GM23338 (cell line): ENCODE data around the gene MAPK1. TPM values are rescaled to one million over a fixed set of nuclear protein-coding genes. Genes with fewer than 3 reads are reported as not detected.

Source experiments
- ATAC-seq: fragments of 200-7000 bp; cut with Tn5 transposase; 3 replicates; pipeline ENCODE4 v1.9.1; 2020
- DNase-seq: peaks from one replicate; pipeline ENCODE4 v3.0.0-alpha.2; 2015; ENCODE audit warnings: low spot score
- H2AFZ ChIP-seq: fragments of 200-600 bp; sonication (generic); 2 replicates; pipeline ENCODE4 v1.8.0; 2016; ENCODE audit warnings: antibody characterized with exemption, mild to moderate bottlenecking, moderate library complexity
- H3F3A ChIP-seq: fragments of 200-600 bp; sonication (generic); replicated peaks from 2 replicates; pipeline ENCODE4 v1.8.0; 2017; ENCODE audit warnings: antibody characterized with exemption, mixed run types, low read depth
- H3K27ac ChIP-seq: fragments of 200-600 bp; sonication (generic); 2 replicates; pipeline ENCODE4 v1.6.1; 2016; ENCODE audit warnings: low read depth
- H3K27me3 ChIP-seq: fragments of 200-600 bp; sonication (generic); 2 replicates; pipeline ENCODE4 v1.8.0; 2016; ENCODE audit warnings: mild to moderate bottlenecking, mixed run types, moderate library complexity; ENCODE audit not compliant: insufficient read depth
- H3K36me3 ChIP-seq: fragments of 200-600 bp; sonication (generic); 2 replicates; pipeline ENCODE4 v1.8.0; 2016; ENCODE audit warnings: mild to moderate bottlenecking; ENCODE audit not compliant: insufficient read depth
- H3K4me1 ChIP-seq: fragments of 200-600 bp; sonication (generic); 2 replicates; pipeline ENCODE4 v1.8.0; 2016; ENCODE audit warnings: mild to moderate bottlenecking, moderate library complexity; ENCODE audit not compliant: insufficient read depth
- H3K4me2 ChIP-seq: fragments of 200-600 bp; sonication (generic); 2 replicates; pipeline ENCODE4 v1.7.1; 2017; ENCODE audit warnings: mixed run types
- H3K4me3 ChIP-seq: fragments of 200-600 bp; sonication (generic); 2 replicates; pipeline ENCODE4 v1.6.1; 2016; ENCODE audit warnings: mixed run types
- H3K79me2 ChIP-seq: fragments of 200-600 bp; sonication (generic); replicated peaks from 2 replicates; pipeline ENCODE4 v1.8.0; 2017; ENCODE audit warnings: mild to moderate bottlenecking; ENCODE audit not compliant: insufficient read depth
- H3K9me2 ChIP-seq: fragments of 200-600 bp; sonication (generic); 2 replicates; pipeline ENCODE4 v1.8.0; 2017; ENCODE audit not compliant: insufficient read depth
- H4K20me1 ChIP-seq: fragments of 200-600 bp; sonication (generic); replicated peaks from 2 replicates; pipeline ENCODE4 v1.8.0; 2017; ENCODE audit warnings: mild to moderate bottlenecking; ENCODE audit not compliant: insufficient read depth
- H3K27ac Mint-ChIP-seq: 2 replicates; pipeline ENCODE4 v1.8.0; 2020; ENCODE audit warnings: inconsistent platforms, mild to moderate bottlenecking, moderate library complexity, mixed read lengths
- H3K27me3 Mint-ChIP-seq: 3 replicates; pipeline ENCODE4 v1.8.0; 2022; ENCODE audit warnings: low read depth, mild to moderate bottlenecking, moderate library complexity, mixed read lengths, inconsistent platforms; ENCODE audit not compliant: insufficient read depth, poor library complexity
- H3K36me3 Mint-ChIP-seq: 3 replicates; pipeline ENCODE4 v1.8.0; 2021; ENCODE audit warnings: low read depth, mild to moderate bottlenecking, inconsistent platforms, moderate library complexity, mixed read lengths
- H3K4me1 Mint-ChIP-seq: 3 replicates; pipeline ENCODE4 v1.8.0; 2020; ENCODE audit warnings: mild to moderate bottlenecking, inconsistent platforms, mixed read lengths
- H3K4me3 Mint-ChIP-seq: 3 replicates; pipeline ENCODE4 v1.8.0; 2021; ENCODE audit warnings: moderate library complexity, mild to moderate bottlenecking, inconsistent platforms, mixed read lengths
- H3K9me3 Mint-ChIP-seq: 3 replicates; pipeline ENCODE4 v1.8.0; 2020; ENCODE audit warnings: moderate library complexity, mild to moderate bottlenecking, inconsistent platforms, mixed read lengths
- CREB1 ChIP-seq: fragments of 250-450 bp; sonication (Bioruptor Pico); IDR thresholded peaks from 2 replicates; pipeline ENCODE4 v1.5.0; 2020; ENCODE audit warnings: low read depth, mild to moderate bottlenecking, moderate library complexity
- CTCF ChIP-seq, 2 experiments: fragments of 200-600 bp in 1 of 2; sonication (generic) in 1 of 2; conservative IDR thresholded peaks; 2 replicates each; pipeline versions ENCODE4 v1.5.1 to v1.6.1; 2016 to 2017; ENCODE audit warnings: antibody characterized with exemption in 2 of 2, low read depth in 2 of 2, mild to moderate bottlenecking in 2 of 2, moderate library complexity in 1 of 2
- EZH2 ChIP-seq: fragments of 200-600 bp; sonication (generic); IDR thresholded peaks from one replicate; pipeline ENCODE4 v1.8.0; 2017; ENCODE audit warnings: antibody characterized with exemption, mild to moderate bottlenecking, low read depth; ENCODE audit not compliant: unreplicated experiment
- EZH2phosphoT487 ChIP-seq: fragments of 200-600 bp; sonication (generic); IDR thresholded peaks from one replicate; pipeline ENCODE4 v1.8.1; 2018; ENCODE audit warnings: antibody characterized with exemption; ENCODE audit not compliant: unreplicated experiment
- JUNB ChIP-seq: IDR thresholded peaks from one replicate; pipeline ENCODE4 v1.6.1; 2016; ENCODE audit warnings: antibody characterized with exemption; ENCODE audit not compliant: unreplicated experiment
- NANOG ChIP-seq: IDR thresholded peaks from 2 replicates; pipeline ENCODE4 v1.6.1; 2016; ENCODE audit warnings: antibody characterized with exemption, borderline replicate concordance
- POLR2AphosphoS5 ChIP-seq: IDR thresholded peaks from 2 replicates; pipeline ENCODE4 v1.6.1; 2016; ENCODE audit warnings: antibody characterized with exemption, low read depth
- STAT1 ChIP-seq: IDR thresholded peaks from one replicate; pipeline ENCODE4 v1.6.1; 2016; ENCODE audit warnings: antibody characterized with exemption; ENCODE audit not compliant: unreplicated experiment
- ZNF114 ChIP-seq: fragments of 250-450 bp; sonication (Bioruptor Pico); IDR thresholded peaks from 2 replicates; pipeline ENCODE4 v1.5.0; 2020; ENCODE audit warnings: mild to moderate bottlenecking, moderate library complexity
- ZNF331 ChIP-seq: fragments of 250-450 bp; sonication (Bioruptor Pico); IDR thresholded peaks from 2 replicates; pipeline ENCODE4 v1.5.0; 2020; ENCODE audit warnings: low read depth, mild to moderate bottlenecking, moderate library complexity
- polyA plus RNA-seq: library from polyadenylated mRNA; unstranded; fragments of >200 nt; fragmentation: Nextera tagmentation; extraction: Ambion mirVana; gene quantifications from 2 replicates; pipeline ENCODE4 v1.2.1, GENCODE V29; 2016
- total RNA-seq: library from RNA; depleted of rRNA; stranded (reverse); fragments of >200 nt; shearing (Covaris generic); gene quantifications from 2 replicates; pipeline ENCODE4 v1.2.3, GENCODE V29; 2014
- TF ChIP-seq, protein P1 (sequence below): IDR thresholded peaks from 2 replicates; pipeline ENCODE4 v1.6.1; 2016; ENCODE audit warnings: antibody characterized with exemption
- TF ChIP-seq, protein P2 (sequence below): fragments of 250-450 bp; sonication (Bioruptor Pico); IDR thresholded peaks from 2 replicates; pipeline ENCODE4 v1.5.0; 2020; ENCODE audit warnings: mild to moderate bottlenecking, moderate library complexity

MAPK1 gene
- total and polyA plus RNA-seq, 2 experiments from 2014 or later: 17.4 to 77.5 TPM

DNA sequence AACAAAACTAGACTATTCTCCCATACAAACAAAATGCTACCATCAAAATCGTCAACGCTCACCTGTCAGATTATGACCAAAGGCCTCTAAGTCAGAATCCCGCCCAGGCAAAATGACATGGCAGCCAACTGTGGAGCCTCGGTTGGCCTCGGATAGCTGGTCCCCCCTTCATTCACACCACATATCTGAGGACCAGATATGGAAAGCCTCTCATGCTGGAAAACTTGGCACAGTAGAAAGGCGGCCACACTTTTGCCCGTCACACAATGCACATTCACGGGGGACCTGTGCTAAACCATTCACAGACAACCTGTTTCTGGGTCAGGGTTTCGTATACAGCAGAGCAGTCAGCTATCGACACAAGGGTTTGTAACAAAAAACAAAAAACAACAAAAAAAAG lies 11.2 kb downstream of the MAPK1 start:
- H3K4me1 ChIP-seq: peaks cover 17% of the 10 kb centered on the region
- no peak overlapping the region for H3K4me2 ChIP-seq
- H3K27ac ChIP-seq: no peak overlapping the region
- peaks cover 75% of the 10 kb centered on the region for H4K20me1 ChIP-seq
- ATAC-seq (no peak), DNase-seq (no peak)
- Mint-ChIP-seq H3K4me3 (no peak overlapping the region), H3K4me1 (peaks cover 39% of the 10 kb centered on the region), H3K27me3 (no peaks in the 10 kb centered on the region), H3K36me3 (peaks cover 16% of the 10 kb centered on the region; the same call in 1 of the 3 replicates), H3K27ac (no peak overlapping the region), H3K9me3 (no peaks in the 10 kb centered on the region)
- H3F3A ChIP-seq: no peaks in the 10 kb centered on the region
- no peak overlapping the region for H3K4me3 ChIP-seq
- no peaks in the 10 kb centered on the region for H3K9me2 ChIP-seq
- H3K36me3 ChIP-seq: 0 out of 2 replicates have a peak, but pooled peaks cover 3% of the 10 kb centered on the region
- no peak overlapping the region for H2AFZ ChIP-seq
- H3K79me2 ChIP-seq: peaks cover 100% of the 10 kb centered on the region
- TF ChIP-seq POLR2AphosphoS5 (no peak), ZNF331 (CRISPR knock-in tag) (no peak), EZH2phosphoT487 (no peak), STAT1 (no peak), EZH2 (no peak), ZNF114 (no peak), NANOG (no peak), JUNB (no peak), CTCF (conservative IDR thresholded peaks at IDR 0.05; ENCODE audit: low read depth in 2 of 2) (no peak), CREB1 (no peak)
- TF ChIP-seq, protein P1, sequence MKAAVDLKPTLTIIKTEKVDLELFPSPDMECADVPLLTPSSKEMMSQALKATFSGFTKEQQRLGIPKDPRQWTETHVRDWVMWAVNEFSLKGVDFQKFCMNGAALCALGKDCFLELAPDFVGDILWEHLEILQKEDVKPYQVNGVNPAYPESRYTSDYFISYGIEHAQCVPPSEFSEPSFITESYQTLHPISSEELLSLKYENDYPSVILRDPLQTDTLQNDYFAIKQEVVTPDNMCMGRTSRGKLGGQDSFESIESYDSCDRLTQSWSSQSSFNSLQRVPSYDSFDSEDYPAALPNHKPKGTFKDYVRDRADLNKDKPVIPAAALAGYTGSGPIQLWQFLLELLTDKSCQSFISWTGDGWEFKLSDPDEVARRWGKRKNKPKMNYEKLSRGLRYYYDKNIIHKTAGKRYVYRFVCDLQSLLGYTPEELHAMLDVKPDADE: no peak
- TF ChIP-seq, protein P2, sequence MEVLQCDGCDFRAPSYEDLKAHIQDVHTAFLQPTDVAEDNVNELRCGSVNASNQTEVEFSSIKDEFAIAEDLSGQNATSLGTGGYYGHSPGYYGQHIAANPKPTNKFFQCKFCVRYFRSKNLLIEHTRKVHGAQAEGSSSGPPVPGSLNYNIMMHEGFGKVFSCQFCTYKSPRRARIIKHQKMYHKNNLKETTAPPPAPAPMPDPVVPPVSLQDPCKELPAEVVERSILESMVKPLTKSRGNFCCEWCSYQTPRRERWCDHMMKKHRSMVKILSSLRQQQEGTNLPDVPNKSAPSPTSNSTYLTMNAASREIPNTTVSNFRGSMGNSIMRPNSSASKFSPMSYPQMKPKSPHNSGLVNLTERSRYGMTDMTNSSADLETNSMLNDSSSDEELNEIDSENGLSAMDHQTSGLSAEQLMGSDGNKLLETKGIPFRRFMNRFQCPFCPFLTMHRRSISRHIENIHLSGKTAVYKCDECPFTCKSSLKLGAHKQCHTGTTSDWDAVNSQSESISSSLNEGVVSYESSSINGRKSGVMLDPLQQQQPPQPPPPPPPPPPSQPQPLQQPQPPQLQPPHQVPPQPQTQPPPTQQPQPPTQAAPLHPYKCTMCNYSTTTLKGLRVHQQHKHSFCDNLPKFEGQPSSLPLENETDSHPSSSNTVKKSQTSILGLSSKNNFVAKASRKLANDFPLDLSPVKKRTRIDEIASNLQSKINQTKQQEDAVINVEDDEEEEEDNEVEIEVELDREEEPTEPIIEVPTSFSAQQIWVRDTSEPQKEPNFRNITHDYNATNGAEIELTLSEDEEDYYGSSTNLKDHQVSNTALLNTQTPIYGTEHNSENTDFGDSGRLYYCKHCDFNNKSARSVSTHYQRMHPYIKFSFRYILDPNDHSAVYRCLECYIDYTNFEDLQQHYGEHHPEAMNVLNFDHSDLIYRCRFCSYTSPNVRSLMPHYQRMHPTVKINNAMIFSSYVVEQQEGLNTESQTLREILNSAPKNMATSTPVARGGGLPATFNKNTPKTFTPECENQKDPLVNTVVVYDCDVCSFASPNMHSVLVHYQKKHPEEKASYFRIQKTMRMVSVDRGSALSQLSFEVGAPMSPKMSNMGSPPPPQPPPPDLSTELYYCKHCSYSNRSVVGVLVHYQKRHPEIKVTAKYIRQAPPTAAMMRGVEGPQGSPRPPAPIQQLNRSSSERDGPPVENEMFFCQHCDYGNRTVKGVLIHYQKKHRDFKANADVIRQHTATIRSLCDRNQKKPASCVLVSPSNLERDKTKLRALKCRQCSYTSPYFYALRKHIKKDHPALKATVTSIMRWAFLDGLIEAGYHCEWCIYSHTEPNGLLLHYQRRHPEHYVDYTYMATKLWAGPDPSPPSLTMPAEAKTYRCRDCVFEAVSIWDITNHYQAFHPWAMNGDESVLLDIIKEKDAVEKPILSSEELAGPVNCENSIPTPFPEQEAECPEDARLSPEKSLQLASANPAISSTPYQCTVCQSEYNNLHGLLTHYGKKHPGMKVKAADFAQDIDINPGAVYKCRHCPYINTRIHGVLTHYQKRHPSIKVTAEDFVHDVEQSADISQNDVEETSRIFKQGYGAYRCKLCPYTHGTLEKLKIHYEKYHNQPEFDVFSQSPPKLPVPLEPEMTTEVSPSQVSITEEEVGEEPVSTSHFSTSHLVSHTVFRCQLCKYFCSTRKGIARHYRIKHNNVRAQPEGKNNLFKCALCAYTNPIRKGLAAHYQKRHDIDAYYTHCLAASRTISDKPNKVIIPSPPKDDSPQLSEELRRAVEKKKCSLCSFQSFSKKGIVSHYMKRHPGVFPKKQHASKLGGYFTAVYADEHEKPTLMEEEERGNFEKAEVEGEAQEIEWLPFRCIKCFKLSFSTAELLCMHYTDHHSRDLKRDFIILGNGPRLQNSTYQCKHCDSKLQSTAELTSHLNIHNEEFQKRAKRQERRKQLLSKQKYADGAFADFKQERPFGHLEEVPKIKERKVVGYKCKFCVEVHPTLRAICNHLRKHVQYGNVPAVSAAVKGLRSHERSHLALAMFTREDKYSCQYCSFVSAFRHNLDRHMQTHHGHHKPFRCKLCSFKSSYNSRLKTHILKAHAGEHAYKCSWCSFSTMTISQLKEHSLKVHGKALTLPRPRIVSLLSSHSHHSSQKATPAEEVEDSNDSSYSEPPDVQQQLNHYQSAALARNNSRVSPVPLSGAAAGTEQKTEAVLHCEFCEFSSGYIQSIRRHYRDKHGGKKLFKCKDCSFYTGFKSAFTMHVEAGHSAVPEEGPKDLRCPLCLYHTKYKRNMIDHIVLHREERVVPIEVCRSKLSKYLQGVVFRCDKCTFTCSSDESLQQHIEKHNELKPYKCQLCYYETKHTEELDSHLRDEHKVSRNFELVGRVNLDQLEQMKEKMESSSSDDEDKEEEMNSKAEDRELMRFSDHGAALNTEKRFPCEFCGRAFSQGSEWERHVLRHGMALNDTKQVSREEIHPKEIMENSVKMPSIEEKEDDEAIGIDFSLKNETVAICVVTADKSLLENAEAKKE (CRISPR knock-in tag): no peak
- no peaks in the 10 kb centered on the region for H3K27me3 ChIP-seq
